ENCODE results near the gene PLGRKT.

PLGRKT gene

GRCh38 chr9:5422276-5422675 is 15.4 kb downstream of the PLGRKT start:
- Histone ChIP-seq H3K36me3 (ENCODE audit: insufficient read depth, low read length) (no peaks in the 10 kb centered on the region), H4K20me1 (ENCODE audit: insufficient read depth, low read length, poor library complexity, severe bottlenecking) (no peaks in the 10 kb centered on the region), H2AFZ (ENCODE audit: low read length) (no peak overlapping the region), H3K27me3 (ENCODE audit: insufficient read depth, low read length, poor library complexity, severe bottlenecking) (no peaks in the 10 kb centered on the region), H3K9me2 (replicated peaks; ENCODE audit: low read depth, low read length) (no peaks in the 10 kb centered on the region), H3F3A (ENCODE audit: low read depth) (no peaks in the 10 kb centered on the region), H3K79me2 (ENCODE audit: insufficient read depth, low read length) (no peaks in the 10 kb centered on the region), H3K4me3 (ENCODE audit: low read length, poor library complexity, severe bottlenecking) (no peak overlapping the region), H3K9me3 (ENCODE audit: insufficient read depth, low read depth, low read length) (no peaks in the 10 kb centered on the region), H3K4me2 (ENCODE audit: low read depth, low read length, poor library complexity, severe bottlenecking) (no peak overlapping the region), H3K9ac (ENCODE audit: low read depth, low read length, poor library complexity, severe bottlenecking) (no peak overlapping the region), H3K4me1 (ENCODE audit: insufficient read depth, low read length, poor library complexity, severe bottlenecking) (no peaks in the 10 kb centered on the region)
- TF ChIP-seq, protein P1, sequence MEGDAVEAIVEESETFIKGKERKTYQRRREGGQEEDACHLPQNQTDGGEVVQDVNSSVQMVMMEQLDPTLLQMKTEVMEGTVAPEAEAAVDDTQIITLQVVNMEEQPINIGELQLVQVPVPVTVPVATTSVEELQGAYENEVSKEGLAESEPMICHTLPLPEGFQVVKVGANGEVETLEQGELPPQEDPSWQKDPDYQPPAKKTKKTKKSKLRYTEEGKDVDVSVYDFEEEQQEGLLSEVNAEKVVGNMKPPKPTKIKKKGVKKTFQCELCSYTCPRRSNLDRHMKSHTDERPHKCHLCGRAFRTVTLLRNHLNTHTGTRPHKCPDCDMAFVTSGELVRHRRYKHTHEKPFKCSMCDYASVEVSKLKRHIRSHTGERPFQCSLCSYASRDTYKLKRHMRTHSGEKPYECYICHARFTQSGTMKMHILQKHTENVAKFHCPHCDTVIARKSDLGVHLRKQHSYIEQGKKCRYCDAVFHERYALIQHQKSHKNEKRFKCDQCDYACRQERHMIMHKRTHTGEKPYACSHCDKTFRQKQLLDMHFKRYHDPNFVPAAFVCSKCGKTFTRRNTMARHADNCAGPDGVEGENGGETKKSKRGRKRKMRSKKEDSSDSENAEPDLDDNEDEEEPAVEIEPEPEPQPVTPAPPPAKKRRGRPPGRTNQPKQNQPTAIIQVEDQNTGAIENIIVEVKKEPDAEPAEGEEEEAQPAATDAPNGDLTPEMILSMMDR (conservative IDR thresholded peaks at IDR 0.05; ENCODE audit: low read length) = no peak
- no peak for TF ChIP-seq EZH2phosphoT487 (IDR thresholded peaks at IDR 0.05; ENCODE audit: borderline replicate concordance)

DNA sequence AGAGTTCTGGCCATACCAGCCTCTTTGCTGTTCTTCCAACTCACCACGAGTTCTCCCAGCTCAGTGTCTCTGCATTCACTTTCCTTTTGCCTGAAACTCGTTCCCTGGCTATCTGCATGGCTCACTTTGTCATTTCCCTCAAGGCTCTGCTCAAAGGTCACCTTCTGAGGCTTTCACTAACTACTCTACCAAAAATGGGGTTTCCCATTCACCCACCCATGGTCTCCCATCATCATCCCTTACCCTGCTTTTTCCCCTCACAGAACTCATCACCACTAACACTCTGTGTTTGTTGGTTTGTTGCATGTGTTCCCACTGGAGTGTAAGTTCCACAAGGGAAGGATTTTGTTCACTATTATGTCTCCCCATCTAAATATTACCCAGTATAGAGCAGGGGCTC is 16.6 kb downstream of the PLGRKT start:
- Histone ChIP-seq H3K4me1 (ENCODE audit: insufficient read depth, low read length, poor library complexity, severe bottlenecking) (no peaks in the 10 kb centered on the region), H2AFZ (ENCODE audit: low read length) (no peak overlapping the region), H3K4me3 (ENCODE audit: low read length, poor library complexity, severe bottlenecking) (no peak overlapping the region), H3K4me2 (ENCODE audit: low read depth, low read length, poor library complexity, severe bottlenecking) (no peak overlapping the region), H3K27me3 (ENCODE audit: insufficient read depth, low read length, poor library complexity, severe bottlenecking) (no peaks in the 10 kb centered on the region), H3K9me2 (replicated peaks; ENCODE audit: low read depth, low read length) (no peaks in the 10 kb centered on the region), H3K79me2 (ENCODE audit: insufficient read depth, low read length) (no peaks in the 10 kb centered on the region), H3F3A (ENCODE audit: low read depth) (no peaks in the 10 kb centered on the region), H3K9me3 (ENCODE audit: insufficient read depth, low read depth, low read length) (no peaks in the 10 kb centered on the region), H4K20me1 (ENCODE audit: insufficient read depth, low read length, poor library complexity, severe bottlenecking) (no peaks in the 10 kb centered on the region), H3K9ac (ENCODE audit: low read depth, low read length, poor library complexity, severe bottlenecking) (no peak overlapping the region), H3K36me3 (ENCODE audit: insufficient read depth, low read length) (no peaks in the 10 kb centered on the region)
- TF ChIP-seq, protein P1 (conservative IDR thresholded peaks at IDR 0.05; ENCODE audit: low read length) = no peak
- no peak for TF ChIP-seq EZH2phosphoT487 (IDR thresholded peaks at IDR 0.05; ENCODE audit: borderline replicate concordance)

- H3K9me3 ChIP-seq (ENCODE audit: insufficient read depth, low read depth, low read length) = no peaks in the 10 kb centered on the region
- no peak overlapping the region for H3K4me3 ChIP-seq (ENCODE audit: low read length, poor library complexity, severe bottlenecking)
- no peaks in the 10 kb centered on the region for H3F3A ChIP-seq (ENCODE audit: low read depth)
- no peaks in the 10 kb centered on the region for H3K9me2 ChIP-seq (replicated peaks; ENCODE audit: low read depth, low read length)
- no peak overlapping the region for H3K4me2 ChIP-seq (ENCODE audit: low read depth, low read length, poor library complexity, severe bottlenecking)
- TF ChIP-seq, protein P1 (conservative IDR thresholded peaks at IDR 0.05; ENCODE audit: low read length) = no peak
- no peak for TF ChIP-seq EZH2phosphoT487 (IDR thresholded peaks at IDR 0.05; ENCODE audit: borderline replicate concordance)
- no peak overlapping the region for H3K9ac ChIP-seq (ENCODE audit: low read depth, low read length, poor library complexity, severe bottlenecking)
- no peaks in the 10 kb centered on the region for H3K4me1 ChIP-seq (ENCODE audit: insufficient read depth, low read length, poor library complexity, severe bottlenecking)
- no peaks in the 10 kb centered on the region for H4K20me1 ChIP-seq (ENCODE audit: insufficient read depth, low read length, poor library complexity, severe bottlenecking)
- no peaks in the 10 kb centered on the region for H3K36me3 ChIP-seq (ENCODE audit: insufficient read depth, low read length)
- no peaks in the 10 kb centered on the region for H3K27me3 ChIP-seq (ENCODE audit: insufficient read depth, low read length, poor library complexity, severe bottlenecking)
- H3K79me2 ChIP-seq (ENCODE audit: insufficient read depth, low read length) = no peaks in the 10 kb centered on the region
- H2AFZ ChIP-seq (ENCODE audit: low read length) = no peak overlapping the region
These were observed 17.7 kb downstream of the PLGRKT start for GRCh38 chr9:5419987-5420386.
